Liver (tissue), 3 donors: ENCODE data around the gene PDCD6IP.

Experiments used
- ATF3 ChIP-seq: IDR thresholded peaks from 2 replicates; pipeline ENCODE4 v1.6.1; 2016; ENCODE audit warnings: antibody characterized with exemption
- CTCF ChIP-seq: fragments of 150-350 bp; IDR thresholded peaks from 2 replicates; pipeline ENCODE4 v1.5.1; 2017; ENCODE audit warnings: improper control_type of control experiment, low read depth, low read length; ENCODE audit not compliant: missing input control
- EGR1 ChIP-seq, 2 donors: IDR thresholded peaks; 2 replicates each; pipeline ENCODE4 v1.6.1; 2016 to 2018; ENCODE audit warnings: antibody characterized with exemption in 2 of 2, low read depth in 2 of 2
- FOXA1 ChIP-seq: IDR thresholded peaks from 2 replicates; pipeline ENCODE4 v1.6.1; 2016; ENCODE audit warnings: antibody characterized with exemption
- JUND ChIP-seq, 2 donors: IDR thresholded peaks; 2 replicates each; pipeline ENCODE4 v1.6.1; 2016; ENCODE audit warnings: antibody characterized with exemption in 2 of 2
- MAX ChIP-seq: IDR thresholded peaks from 2 replicates; pipeline ENCODE4 v1.6.1; 2016; ENCODE audit warnings: antibody characterized with exemption
- RAD21 ChIP-seq, 2 donors: IDR thresholded peaks; 2 replicates each; pipeline ENCODE4 v1.6.1; 2016; ENCODE audit warnings: antibody characterized with exemption in 2 of 2, mild to moderate bottlenecking in 2 of 2
- REST ChIP-seq: IDR thresholded peaks from 2 replicates; pipeline ENCODE4 v1.6.1; 2016; ENCODE audit warnings: antibody characterized with exemption, mild to moderate bottlenecking
- SP1 ChIP-seq: IDR thresholded peaks from 2 replicates; pipeline ENCODE4 v1.6.1; 2018; ENCODE audit warnings: antibody characterized with exemption, mild to moderate bottlenecking
- TAF1 ChIP-seq: conservative IDR thresholded peaks from 2 replicates; pipeline ENCODE4 v1.6.1; 2016; ENCODE audit warnings: antibody characterized with exemption, mild to moderate bottlenecking
- YY1 ChIP-seq: IDR thresholded peaks from 2 replicates; pipeline ENCODE4 v1.6.1; 2016; ENCODE audit warnings: antibody characterized with exemption, mild to moderate bottlenecking
- donor health status: healthy.
- donor health status: healthy.

- TF ChIP-seq TAF1 (no peak), CTCF (no peak), YY1 (no peak), REST (no peak), ATF3 (no peak), JUND (IDR thresholded peaks at IDR 0.05) (no peak), EGR1 (IDR thresholded peaks at IDR 0.05; ENCODE audit: low read depth in 2 of 2) (no peak), FOXA1 (no peak), MAX (no peak), SP1 (no peak), RAD21 (IDR thresholded peaks at IDR 0.05) (no peak)
Measured at GRCh38 chr3:33865133-33865532, 66.7 kb downstream of the PDCD6IP start.
